IPS-20b (cell line): ENCODE measurements around the gene C6.
"Not testable (repeated sequence)": the region's sequence is repeated elsewhere in the genome, so short reads cannot be mapped to it uniquely, and the experiment has no call there.

Experiments
- H3K27ac ChIP-seq: one replicate; pipeline ENCODE4 v1.5.1; 2013; ENCODE audit warnings: low read length
- H3K27me3 ChIP-seq: 2 replicates; pipeline ENCODE4 v1.6.1; 2013; ENCODE audit warnings: mild to moderate bottlenecking, low read length, inconsistent platforms; ENCODE audit not compliant: insufficient read depth
- H3K36me3 ChIP-seq: 2 replicates; pipeline ENCODE4 v1.6.1; 2013; ENCODE audit warnings: low read depth, mild to moderate bottlenecking, inconsistent platforms, low read length, moderate library complexity; ENCODE audit not compliant: insufficient read depth
- H3K4me1 ChIP-seq: 2 replicates; pipeline ENCODE4 v1.6.1; 2013; ENCODE audit warnings: mild to moderate bottlenecking, control low read depth, inconsistent platforms, low read length, moderate library complexity; ENCODE audit not compliant: insufficient read depth
- H3K4me3 ChIP-seq: 2 replicates; pipeline ENCODE4 v1.5.1; 2013; ENCODE audit warnings: mild to moderate bottlenecking, low read length, inconsistent platforms
- H3K9ac ChIP-seq: 2 replicates; pipeline ENCODE4 v1.6.1; 2013; ENCODE audit warnings: low read depth, mild to moderate bottlenecking, inconsistent platforms, low read length, moderate library complexity
- H3K9me3 ChIP-seq: 2 replicates; pipeline ENCODE4 v1.6.1; 2013; ENCODE audit warnings: mild to moderate bottlenecking, low read depth, low read length, inconsistent platforms; ENCODE audit not compliant: insufficient read depth

Gene C6

DNA sequence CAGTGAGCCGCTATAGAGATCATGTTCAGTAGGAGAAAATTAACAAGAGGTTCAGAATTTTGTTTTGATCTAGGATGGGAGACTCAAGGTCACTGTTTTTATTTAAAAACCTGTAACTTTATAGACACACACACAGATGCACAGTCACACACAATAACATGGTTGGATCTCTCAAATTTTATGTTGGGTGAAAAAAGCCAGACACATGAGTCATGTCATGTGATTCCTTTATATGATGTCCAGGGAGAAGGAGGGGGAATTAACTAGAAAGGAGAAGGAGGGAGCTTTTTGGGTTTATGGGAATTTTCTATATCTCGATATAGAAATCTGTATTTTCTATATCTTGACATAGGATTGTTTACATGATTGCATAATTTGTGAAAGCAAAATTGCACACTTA, 17.1 kb downstream of the C6 start:
- H3K9me3 ChIP-seq = no peaks in the 10 kb centered on the region
- no peak overlapping the region for H3K4me3 ChIP-seq

DNA sequence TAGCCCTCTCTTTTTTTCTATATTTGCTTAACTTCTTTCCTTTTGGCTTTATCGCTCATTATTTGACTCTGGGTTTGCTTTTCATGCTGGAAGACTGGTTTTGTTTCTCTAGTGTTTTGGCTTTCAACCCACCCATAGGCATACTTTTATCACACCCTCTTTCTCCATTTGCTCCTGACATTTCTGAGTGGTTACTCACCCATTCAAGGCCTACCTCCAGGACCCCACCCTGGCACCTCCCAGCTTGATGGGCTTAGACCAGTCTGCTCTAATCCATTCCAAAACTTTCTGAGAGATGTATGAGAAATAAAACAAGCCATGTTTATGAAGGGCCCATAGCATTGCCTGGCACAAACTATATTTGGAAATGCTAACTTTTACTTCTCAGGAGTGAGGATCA, 18.1 kb downstream of the C6 start:
- no peak overlapping the region for H3K9ac ChIP-seq
- H3K36me3 ChIP-seq = no peaks in the 10 kb centered on the region
- no peak overlapping the region for H3K27ac ChIP-seq
- no peaks in the 10 kb centered on the region for H3K4me1 ChIP-seq
- H3K27me3 ChIP-seq = no peaks in the 10 kb centered on the region
- no peak overlapping the region for H3K4me3 ChIP-seq
- H3K9me3 ChIP-seq = no peaks in the 10 kb centered on the region

More for the DNA sequence above, 17.1 kb downstream of the C6 start:
- Histone ChIP-seq H3K4me1 (no peaks in the 10 kb centered on the region), H3K9ac (no peak overlapping the region), H3K27ac (no peak overlapping the region), H3K36me3 (no peaks in the 10 kb centered on the region), H3K27me3 (no peaks in the 10 kb centered on the region)

DNA sequence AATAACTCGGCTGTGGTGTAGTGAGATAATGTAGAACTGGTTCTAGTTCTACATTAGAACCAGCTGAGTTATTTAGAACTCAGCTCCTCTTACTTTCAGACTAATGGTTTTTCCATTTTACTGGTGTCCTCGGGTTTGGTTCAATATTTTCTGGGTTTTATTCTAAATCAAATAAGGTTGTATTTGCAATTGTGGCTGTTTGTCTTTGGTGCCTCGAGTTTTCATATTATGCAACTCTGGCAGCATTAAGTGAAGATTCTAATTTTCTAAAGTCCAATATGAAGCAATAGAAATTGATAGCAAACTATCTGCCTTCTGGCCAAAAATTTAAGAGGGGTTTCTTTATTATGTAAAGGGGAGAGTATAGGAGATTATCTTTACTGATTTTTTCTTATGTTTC, 19.0 kb downstream of the C6 start:
- Histone ChIP-seq H3K4me1 (no peaks in the 10 kb centered on the region), H3K4me3 (no peak overlapping the region), H3K27me3 (no peaks in the 10 kb centered on the region), H3K27ac (no peak overlapping the region), H3K9me3 (no peaks in the 10 kb centered on the region), H3K36me3 (no peaks in the 10 kb centered on the region), H3K9ac (no peak overlapping the region)

DNA sequence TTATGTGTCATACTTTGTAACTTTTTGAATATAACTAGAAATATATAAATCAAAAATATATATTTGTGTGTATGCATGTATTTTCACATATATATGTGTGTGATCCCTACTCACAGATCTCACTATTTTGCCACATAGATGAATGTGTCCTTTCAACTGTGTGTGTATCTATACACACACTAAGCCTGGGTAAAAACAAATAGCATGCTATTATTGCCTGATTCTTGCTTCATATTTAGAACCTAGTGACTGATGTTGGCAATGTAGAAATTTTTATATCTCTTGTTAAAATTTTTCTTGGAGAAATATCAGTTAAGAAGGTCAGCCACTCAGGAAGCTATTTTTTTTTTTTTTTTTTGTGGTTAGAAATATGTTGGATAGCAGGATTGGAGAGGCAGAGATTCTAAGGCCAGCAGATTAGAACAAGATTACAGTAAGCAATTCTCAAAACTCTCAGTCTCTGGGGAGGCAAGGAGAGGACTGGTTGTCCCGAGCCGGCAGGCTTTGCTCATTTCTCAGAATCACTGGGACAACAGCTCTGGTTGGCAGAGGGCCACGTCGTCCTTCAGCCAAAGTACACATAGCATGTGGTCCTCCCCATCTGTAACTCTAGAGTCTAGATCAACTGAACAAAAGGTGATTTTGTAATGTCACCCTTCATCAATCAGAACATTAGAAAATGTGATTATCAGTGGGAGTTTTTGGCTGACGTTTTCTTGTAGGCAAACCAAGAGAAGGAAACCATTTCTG, 19.7 kb downstream of the C6 start:
- no peak overlapping the region for H3K4me3 ChIP-seq
- no peaks in the 10 kb centered on the region for H3K27me3 ChIP-seq
- no peaks in the 10 kb centered on the region for H3K36me3 ChIP-seq
- H3K9ac ChIP-seq = no peak overlapping the region
- no peaks in the 10 kb centered on the region for H3K4me1 ChIP-seq
- no peak overlapping the region for H3K27ac ChIP-seq
- H3K9me3 ChIP-seq = no peaks in the 10 kb centered on the region

DNA sequence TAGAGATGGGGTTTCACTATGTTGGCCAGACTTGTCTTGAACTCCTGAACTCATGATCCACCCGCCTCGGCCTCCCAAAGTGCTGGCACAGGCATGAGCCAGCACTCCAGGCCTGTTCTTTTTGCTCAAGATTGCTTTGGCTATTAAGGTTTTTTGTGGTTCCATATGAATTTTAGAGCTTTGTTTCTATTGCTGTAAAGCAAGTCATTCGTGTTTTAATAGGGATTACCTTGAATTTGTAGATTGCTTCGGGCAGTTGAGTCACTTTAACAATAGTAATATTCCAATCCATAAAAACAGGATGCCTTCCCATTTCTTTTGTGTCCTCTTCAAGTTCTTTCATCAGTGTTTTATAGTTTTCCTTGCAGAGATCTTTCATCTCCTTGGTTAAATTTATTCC, 22.1 kb downstream of the C6 start:
- Histone ChIP-seq H3K9ac (no peak overlapping the region), H3K36me3 (no peaks in the 10 kb centered on the region), H3K4me1 (no peaks in the 10 kb centered on the region), H3K4me3 (no peak overlapping the region), H3K27ac (no peak overlapping the region), H3K27me3 (no peaks in the 10 kb centered on the region), H3K9me3 (no peaks in the 10 kb centered on the region)

DNA sequence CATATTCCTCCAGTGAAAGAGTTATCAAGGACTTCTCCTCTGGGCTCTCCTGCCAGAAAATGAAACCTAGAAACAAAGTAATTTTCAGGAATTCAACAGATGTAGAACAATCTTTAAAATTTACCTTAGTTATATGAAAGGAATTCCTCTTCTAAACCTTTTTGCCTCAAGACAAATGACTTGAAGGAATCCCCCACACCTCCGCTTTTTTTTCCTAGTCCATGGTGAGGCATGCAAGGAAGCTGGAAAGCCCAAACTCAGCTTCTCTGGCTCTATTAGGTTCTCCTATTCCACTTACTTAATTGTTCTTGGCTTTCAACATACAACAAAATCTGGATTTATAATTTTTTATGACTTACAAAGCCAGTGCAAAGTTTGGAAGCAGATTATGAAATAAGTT, 27.2 kb downstream of the C6 start:
- H3K9me3 ChIP-seq = no peaks in the 10 kb centered on the region
- no peak overlapping the region for H3K4me3 ChIP-seq
- H3K27ac ChIP-seq = no peak overlapping the region
- H3K36me3 ChIP-seq = no peaks in the 10 kb centered on the region
- no peaks in the 10 kb centered on the region for H3K27me3 ChIP-seq
- no peaks in the 10 kb centered on the region for H3K4me1 ChIP-seq
- H3K9ac ChIP-seq = no peak overlapping the region

DNA sequence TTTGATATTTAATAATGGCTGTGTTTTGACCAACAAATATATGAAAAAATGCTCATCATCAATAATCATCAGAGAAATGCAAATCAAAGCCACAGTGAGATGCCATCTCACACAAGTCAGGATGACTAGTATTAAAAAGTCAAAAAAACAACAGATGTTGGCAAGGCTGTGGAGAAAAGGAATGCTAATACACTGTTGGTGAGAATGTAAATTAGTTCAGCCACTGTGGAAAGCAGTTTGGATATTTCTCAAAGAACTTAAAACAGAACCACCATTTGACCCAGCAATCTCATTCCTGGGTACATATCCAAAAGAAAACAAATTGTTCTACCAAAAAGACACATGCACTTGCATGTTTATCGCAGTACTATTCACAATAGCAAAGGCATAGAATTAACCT, 30.0 kb downstream of the C6 start:
- H3K36me3 ChIP-seq, H3K4me3 ChIP-seq, H3K27me3 ChIP-seq, H3K27ac ChIP-seq, H3K9ac ChIP-seq, H3K9me3 ChIP-seq, H3K4me1 ChIP-seq: not testable (repeated sequence)

DNA sequence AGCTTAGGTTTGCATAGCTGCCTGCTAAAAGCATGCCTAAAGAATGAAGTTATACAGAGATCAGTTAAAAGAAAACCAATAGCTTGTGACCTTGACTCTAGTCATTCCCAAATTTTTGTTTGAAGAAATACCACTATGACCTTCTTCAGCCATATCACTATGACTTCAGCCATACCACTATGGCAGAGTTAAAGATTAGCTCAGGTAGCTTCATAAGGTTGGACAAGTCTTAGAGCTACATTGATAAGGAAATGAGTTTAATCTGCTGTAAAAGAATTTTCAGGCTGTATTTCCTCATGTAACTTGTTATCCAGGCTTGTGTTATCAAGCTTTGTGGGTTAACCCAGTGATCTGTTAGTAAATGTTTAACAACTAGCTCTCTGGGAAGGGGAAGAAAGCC, 30.7 kb downstream of the C6 start:
- Histone ChIP-seq H3K4me1 (no peaks in the 10 kb centered on the region), H3K4me3 (no peak overlapping the region), H3K36me3 (no peaks in the 10 kb centered on the region), H3K9ac (no peak overlapping the region), H3K9me3 (no peaks in the 10 kb centered on the region), H3K27me3 (no peaks in the 10 kb centered on the region), H3K27ac (no peak overlapping the region)

DNA sequence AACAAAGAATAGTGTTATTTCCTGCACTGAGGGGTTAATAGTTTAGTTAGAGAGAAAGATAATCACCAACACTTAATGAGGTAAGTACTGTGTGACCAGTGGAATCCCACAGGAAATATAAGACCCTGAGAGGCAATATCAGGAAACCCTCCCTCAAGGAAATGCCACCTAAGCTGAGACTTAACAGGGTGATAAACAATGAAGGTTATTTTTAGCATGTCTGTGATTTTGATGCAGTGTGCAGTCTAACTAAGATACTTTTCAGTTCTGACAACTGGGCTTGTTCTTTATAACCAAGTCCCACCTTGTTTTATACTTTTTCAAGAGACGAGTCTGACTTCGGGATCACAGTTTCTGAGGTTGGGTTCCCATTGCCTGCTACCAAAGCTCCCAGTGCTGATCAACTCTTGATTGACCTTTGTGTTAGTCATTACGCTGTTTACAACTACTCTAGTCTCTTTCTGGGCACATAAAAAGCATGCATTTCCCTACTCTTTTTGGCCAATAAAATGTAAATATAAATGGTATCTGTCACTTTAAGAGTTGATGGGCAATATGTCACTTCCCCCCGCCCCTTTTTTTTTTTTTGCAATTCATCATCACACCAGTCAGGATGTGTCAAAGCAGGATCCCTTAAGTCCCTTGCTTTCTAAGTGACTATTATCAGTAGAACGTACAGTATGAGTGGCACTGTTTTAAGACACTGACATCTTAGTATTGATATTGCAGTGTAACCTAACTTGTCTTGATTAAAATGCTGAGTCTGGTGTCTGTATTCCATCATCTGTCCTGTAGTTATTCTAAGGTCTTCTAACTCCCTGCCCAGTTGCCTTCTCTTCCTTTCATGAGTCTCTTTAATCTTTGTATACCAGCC, 31.4 kb downstream of the C6 start:
- Histone ChIP-seq H3K27me3 (no peaks in the 10 kb centered on the region), H3K36me3 (no peaks in the 10 kb centered on the region), H3K9me3 (no peaks in the 10 kb centered on the region), H3K4me1 (no peaks in the 10 kb centered on the region), H3K4me3 (no peak overlapping the region), H3K9ac (no peak overlapping the region), H3K27ac (no peak overlapping the region)

DNA sequence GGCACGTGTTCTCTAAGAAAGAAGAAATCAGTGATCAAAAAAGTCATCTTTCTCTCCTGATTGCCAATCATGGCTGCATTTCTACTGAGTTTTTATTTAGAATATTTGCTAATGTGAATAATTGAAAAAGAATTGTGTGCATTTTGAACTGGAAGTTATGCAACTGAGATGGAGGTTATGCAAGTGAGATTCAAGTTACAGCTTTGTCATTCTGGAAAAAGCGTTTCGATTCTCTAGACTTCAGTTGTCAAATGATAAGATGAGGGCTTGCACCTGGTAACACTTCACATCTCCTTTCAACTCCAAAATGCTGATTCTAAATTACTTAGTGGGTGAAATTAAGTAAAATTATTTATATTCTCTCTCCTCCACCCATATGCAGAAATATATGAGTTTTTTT, 36.4 kb downstream of the C6 start:
- H3K27me3 ChIP-seq = no peaks in the 10 kb centered on the region
- H3K4me1 ChIP-seq = no peaks in the 10 kb centered on the region
- H3K27ac ChIP-seq = no peak overlapping the region
- no peaks in the 10 kb centered on the region for H3K36me3 ChIP-seq
- H3K9ac ChIP-seq = no peak overlapping the region
- no peak overlapping the region for H3K4me3 ChIP-seq
- no peaks in the 10 kb centered on the region for H3K9me3 ChIP-seq

DNA sequence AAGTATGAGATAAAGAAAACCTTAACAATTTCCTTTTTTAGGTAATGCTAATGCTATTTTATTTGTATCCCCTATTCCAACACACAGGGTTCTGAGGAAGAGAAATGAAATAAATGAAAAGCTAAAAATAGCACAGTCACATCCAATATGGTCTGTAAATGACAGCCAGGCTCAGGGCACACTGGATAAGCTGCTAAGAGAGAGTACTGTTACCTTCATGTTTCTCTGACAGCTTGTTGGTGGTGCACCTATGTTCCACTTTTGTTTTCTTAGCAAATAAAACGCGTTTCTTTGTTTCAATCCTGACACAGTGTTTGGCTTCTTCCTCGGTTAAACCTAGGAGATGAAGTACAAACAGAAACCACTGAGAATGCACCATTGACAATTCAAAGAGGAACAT, 41.3 kb downstream of the C6 start:
- no peaks in the 10 kb centered on the region for H3K9me3 ChIP-seq
- no peak overlapping the region for H3K9ac ChIP-seq
- no peak overlapping the region for H3K4me3 ChIP-seq
- no peaks in the 10 kb centered on the region for H3K27me3 ChIP-seq
- no peaks in the 10 kb centered on the region for H3K4me1 ChIP-seq
- no peaks in the 10 kb centered on the region for H3K36me3 ChIP-seq
- no peak overlapping the region for H3K27ac ChIP-seq

DNA sequence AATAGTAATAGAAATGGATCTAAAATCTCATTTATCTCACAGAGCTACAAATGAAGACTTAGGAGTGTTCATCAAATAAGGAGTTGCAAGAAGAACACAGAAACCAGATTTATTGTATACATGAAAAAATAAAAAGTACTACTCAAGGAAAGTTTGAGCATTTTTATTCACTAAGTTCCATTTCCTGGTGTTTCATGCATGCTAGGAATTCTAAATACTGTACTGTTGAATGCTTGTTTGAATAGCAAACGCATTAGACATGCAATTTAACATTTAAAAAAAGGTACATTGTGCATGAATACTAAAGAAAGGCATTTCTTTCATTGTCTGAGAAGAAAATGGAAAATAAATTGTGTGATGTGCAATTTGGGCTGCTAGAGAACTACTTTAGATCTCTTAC, 52.1 kb downstream of the C6 start:
- Histone ChIP-seq H3K36me3 (no peaks in the 10 kb centered on the region), H3K9ac (no peak overlapping the region), H3K4me1 (no peaks in the 10 kb centered on the region), H3K27ac (no peak overlapping the region), H3K4me3 (no peak overlapping the region), H3K27me3 (no peaks in the 10 kb centered on the region), H3K9me3 (no peaks in the 10 kb centered on the region)
